Left ventricle myocardium inferior (tissue), 1 donor: ENCODE data around the gene DNAJC25. TPM values are rescaled to one million over a fixed set of nuclear protein-coding genes. Genes with fewer than 3 reads are reported as not detected.

Source experiments
- DNase-seq: peaks from one replicate; pipeline ENCODE4 v3.0.0-alpha.2; 2020
- H3K27ac ChIP-seq: fragments of 200-600 bp; replicated peaks from 2 replicates; pipeline ENCODE4 v1.8.0; 2021
- H3K27me3 ChIP-seq: fragments of 200-600 bp; 2 replicates; pipeline ENCODE4 v1.8.0; 2021; ENCODE audit warnings: low read depth
- H3K36me3 ChIP-seq: fragments of 200-600 bp; 2 replicates; pipeline ENCODE4 v1.8.0; 2021
- H3K4me1 ChIP-seq: fragments of 200-600 bp; 2 replicates; pipeline ENCODE4 v1.8.0; 2021
- H3K4me3 ChIP-seq: fragments of 200-600 bp; 2 replicates; pipeline ENCODE4 v1.8.0; 2021; ENCODE audit warnings: mild to moderate bottlenecking, moderate library complexity
- H3K9me3 ChIP-seq: fragments of 200-600 bp; replicated peaks from 2 replicates; pipeline ENCODE4 v1.8.0; 2021
- intact Hi-C: fragments of 100-400 bp; cut with micrococcal nuclease; formaldehyde crosslinking; loops from one replicate; pipeline ENCODE4 v1.11.0; 2022
- long read RNA-seq: library from polyadenylated mRNA; unstranded; transcript quantifications from one replicate; pipeline ENCODE4 v2.0.0, GENCODE V29; 2021
- total RNA-seq: library from RNA; stranded (reverse); fragmentation: NEBNext Ultra II Directional; extraction: Animal tissue kit (Norgen Biotek cat#: 25700); gene quantifications from one replicate; pipeline ENCODE4 v1.2.1, GENCODE V29; 2021
- TF ChIP-seq, protein P1 (sequence below): fragments of 200-600 bp; IDR thresholded peaks from 2 replicates; pipeline ENCODE4 v1.8.0; 2021; ENCODE audit warnings: antibody characterized with exemption, mild to moderate bottlenecking, borderline replicate concordance
- donor health status: DM: no; HTN: yes; CAD: no; lungs with severe emphysema.

DNAJC25 gene
- total RNA-seq: 5.5 TPM
- long read RNA-seq, partial matches to known transcripts: 1 of 10 reads
- long read RNA-seq, other reads (novel, unspliced or antisense): 2 of 10 reads

DNA sequence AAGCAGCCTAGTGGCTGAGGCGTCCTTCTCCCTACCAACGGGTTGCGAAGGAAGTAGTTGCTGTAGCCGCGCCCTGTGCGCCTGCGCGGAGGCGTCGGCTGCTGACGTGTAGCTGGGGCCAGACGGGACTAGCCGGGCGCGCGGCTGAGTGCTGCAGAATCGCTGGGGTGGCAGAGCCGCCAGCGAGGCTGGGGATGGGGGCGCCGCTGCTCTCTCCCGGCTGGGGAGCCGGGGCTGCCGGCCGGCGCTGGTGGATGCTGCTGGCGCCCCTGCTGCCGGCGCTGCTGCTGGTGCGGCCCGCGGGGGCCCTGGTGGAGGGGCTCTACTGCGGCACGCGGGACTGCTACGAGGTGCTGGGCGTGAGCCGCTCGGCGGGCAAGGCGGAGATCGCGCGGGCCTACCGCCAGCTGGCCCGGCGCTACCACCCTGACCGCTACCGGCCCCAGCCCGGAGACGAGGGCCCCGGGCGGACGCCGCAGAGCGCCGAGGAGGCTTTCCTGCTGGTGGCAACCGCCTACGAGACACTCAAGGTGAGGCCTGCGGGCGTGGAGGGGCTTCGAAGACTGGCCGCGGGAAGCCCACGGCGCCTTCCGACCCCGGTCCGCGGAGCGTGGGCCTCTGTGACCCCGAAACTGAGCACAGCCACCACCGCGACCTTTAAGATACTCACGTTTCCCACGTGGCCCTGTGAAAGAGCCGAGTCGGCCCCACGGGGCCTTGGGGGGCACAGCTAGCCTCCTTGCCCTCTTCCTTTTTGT lies at the start of gene DNAJC25:
Gene DNAJC25 (plus strand): TSS at position 121 of the 758 bp plus-strand sequence. CDS start 74 bp downstream, at position 195.
- H3K4me3 ChIP-seq: peak within 1 kb of the TSS; percentile 97
- peak within 1 kb of the TSS; percentile 93 for H3K27ac ChIP-seq
- peaks cover 56% of the 10 kb centered on the region for H3K4me1 ChIP-seq
- intact Hi-C loops: no loop called here
- TF ChIP-seq, protein P1, sequence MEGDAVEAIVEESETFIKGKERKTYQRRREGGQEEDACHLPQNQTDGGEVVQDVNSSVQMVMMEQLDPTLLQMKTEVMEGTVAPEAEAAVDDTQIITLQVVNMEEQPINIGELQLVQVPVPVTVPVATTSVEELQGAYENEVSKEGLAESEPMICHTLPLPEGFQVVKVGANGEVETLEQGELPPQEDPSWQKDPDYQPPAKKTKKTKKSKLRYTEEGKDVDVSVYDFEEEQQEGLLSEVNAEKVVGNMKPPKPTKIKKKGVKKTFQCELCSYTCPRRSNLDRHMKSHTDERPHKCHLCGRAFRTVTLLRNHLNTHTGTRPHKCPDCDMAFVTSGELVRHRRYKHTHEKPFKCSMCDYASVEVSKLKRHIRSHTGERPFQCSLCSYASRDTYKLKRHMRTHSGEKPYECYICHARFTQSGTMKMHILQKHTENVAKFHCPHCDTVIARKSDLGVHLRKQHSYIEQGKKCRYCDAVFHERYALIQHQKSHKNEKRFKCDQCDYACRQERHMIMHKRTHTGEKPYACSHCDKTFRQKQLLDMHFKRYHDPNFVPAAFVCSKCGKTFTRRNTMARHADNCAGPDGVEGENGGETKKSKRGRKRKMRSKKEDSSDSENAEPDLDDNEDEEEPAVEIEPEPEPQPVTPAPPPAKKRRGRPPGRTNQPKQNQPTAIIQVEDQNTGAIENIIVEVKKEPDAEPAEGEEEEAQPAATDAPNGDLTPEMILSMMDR: no peak
- DNase-seq: peak; percentile 95
- H3K27me3 ChIP-seq: no peaks in the 10 kb centered on the region
- no peaks in the 10 kb centered on the region for H3K36me3 ChIP-seq
- no peaks in the 10 kb centered on the region for H3K9me3 ChIP-seq

DNA sequence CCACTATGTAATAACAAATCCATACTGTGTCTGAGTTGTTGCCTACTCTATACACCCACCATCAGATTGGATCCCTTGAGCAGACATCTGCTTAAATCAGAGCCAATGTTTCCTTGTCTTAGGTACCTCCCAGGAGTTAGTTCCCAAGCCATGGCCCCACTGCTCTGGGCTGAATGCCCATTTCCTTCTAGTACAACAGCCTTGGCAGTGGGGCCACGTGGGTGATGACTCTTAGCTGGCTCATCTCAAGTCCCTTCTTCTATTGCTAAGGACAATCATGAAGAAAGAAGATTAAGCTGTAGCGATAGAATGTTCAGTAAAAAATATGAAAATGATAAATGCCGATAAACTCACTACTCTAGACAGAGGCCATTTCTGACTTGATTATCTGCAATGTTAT lies 48.2 kb upstream of the DNAJC25 start:
- H3K9me3 ChIP-seq: no peaks in the 10 kb centered on the region
- TF ChIP-seq, protein P1: no peak
- no peaks in the 10 kb centered on the region for H3K4me1 ChIP-seq
- H3K4me3 ChIP-seq: no peak overlapping the region
- H3K27me3 ChIP-seq: no peaks in the 10 kb centered on the region
- intact Hi-C loops: no loop called here
- DNase-seq: no peak
- no peak overlapping the region for H3K27ac ChIP-seq
- H3K36me3 ChIP-seq: peaks cover 80% of the 10 kb centered on the region

DNA sequence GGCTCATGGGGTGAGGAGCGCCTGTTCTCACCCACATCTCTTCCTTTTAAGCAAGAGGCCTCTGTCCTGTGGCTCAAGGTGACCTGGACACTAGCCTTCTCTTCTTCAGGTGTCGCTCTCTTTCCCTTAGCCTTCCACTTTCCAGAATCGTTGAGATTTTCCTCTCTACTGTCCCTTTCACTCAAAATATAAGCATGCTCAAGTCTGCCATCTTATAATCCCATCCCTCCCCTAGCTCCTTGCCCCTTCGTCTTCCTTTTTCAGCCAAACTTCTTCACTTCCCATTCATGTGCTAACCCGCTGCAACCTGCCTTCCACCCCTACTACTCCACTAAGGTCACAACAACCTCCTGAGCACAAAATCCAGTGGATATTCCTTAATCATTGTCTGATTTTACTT lies 44.8 kb upstream of the DNAJC25 start:
- Histone ChIP-seq H3K4me3 (no peak overlapping the region), H3K36me3 (peaks cover 65% of the 10 kb centered on the region), H3K27me3 (no peaks in the 10 kb centered on the region), H3K27ac (no peak overlapping the region), H3K4me1 (no peaks in the 10 kb centered on the region), H3K9me3 (no peaks in the 10 kb centered on the region)
- intact Hi-C loops: no loop called here
- TF ChIP-seq, protein P1: no peak
- no peak for DNase-seq

DNA sequence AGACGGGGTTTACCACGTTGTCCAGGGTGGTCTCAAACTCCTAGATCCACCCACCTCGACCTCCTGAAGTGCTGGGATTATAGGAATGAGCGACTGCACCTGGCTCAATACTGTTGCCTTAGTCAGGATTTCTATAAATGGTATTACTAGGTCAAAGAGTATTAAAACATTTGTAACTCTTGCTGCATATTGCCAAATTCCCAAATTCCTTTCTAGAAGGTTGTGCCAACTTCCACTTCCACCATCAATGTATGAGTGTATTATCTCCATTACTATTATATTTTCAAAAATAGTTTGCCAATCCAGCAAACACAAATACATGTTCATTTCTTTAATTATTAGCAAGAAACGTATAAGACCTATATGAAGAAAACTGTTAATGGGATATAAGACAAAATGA lies 42.3 kb upstream of the DNAJC25 start:
- peaks cover 55% of the 10 kb centered on the region for H3K36me3 ChIP-seq
- H3K27me3 ChIP-seq: no peaks in the 10 kb centered on the region
- intact Hi-C loops: no loop called here

DNA sequence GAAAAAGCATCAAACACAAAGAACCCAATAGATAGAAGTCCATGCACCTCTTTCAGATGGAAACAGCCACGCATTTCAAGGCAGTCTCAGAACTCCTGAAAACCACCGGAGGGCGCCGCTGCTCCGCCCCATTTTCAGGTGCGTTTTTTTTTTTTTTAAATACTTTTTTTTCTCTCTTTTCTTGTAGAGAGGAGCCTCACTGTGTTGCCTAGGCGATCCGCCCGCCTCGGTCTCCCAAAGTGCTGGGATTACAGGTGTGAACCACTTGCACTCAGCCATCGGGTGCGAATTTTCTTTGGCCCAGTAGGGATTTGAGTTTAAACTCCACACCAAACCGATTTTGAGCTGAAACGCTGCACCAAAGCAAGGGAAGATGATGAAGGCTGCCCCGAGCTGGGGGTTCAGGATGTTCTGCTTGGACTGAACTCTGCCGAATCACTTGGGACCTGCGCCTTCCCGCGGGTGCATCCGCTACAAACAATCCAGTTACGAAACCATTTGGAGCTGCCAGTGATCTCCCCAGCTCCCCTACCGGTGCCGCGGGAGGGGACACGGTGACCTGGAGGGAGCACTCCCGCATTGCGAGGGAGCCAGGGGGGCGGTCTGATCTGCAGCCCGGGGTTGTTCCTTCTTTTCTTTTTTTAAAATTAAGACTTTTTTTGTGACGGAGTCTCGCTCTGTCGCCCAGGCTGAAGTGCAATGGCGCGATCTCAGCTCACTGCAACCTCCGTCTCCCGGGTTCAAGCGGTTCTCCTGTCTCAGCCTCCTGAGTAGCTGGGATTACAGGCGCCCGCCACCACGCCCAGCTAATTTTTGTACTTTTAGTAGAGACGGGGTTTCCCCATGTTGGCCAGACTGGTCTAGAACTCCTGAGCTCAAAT lies 33.0 kb upstream of the DNAJC25 start:
- Histone ChIP-seq H3K9me3 (no peaks in the 10 kb centered on the region), H3K36me3 (peaks cover 40% of the 10 kb centered on the region), H3K27ac (peak overlapping the region; percentile 91), H3K27me3 (no peaks in the 10 kb centered on the region), H3K4me1 (peaks cover 28% of the 10 kb centered on the region), H3K4me3 (peak overlapping the region; percentile 92)
- intact Hi-C loops: no loop called here
- TF ChIP-seq, protein P1: peak; percentile 75
- peak; percentile 67 for DNase-seq

More for the DNA sequence above, 42.3 kb upstream of the DNAJC25 start:
- Histone ChIP-seq H3K27ac (no peak overlapping the region), H3K4me3 (no peak overlapping the region), H3K9me3 (no peaks in the 10 kb centered on the region), H3K4me1 (no peaks in the 10 kb centered on the region)
- DNase-seq: no peak
- TF ChIP-seq, protein P1: no peak
